SK-N-SH (cell line): ENCODE measurements around the gene RNF166.

Experiments
- CTCF ChIP-seq: fragments of 200-600 bp; sonication (generic); IDR thresholded peaks from 2 replicates; pipeline ENCODE4 v1.6.1; 2017; ENCODE audit warnings: antibody characterized with exemption, mild to moderate bottlenecking, moderate library complexity
- EP300 ChIP-seq, 2 experiments: IDR thresholded peaks; 2 replicates each; pipeline versions ENCODE4 v1.4.0 to v1.6.1; 2012; ENCODE audit warnings: borderline replicate concordance in 1 of 2, low read depth in 1 of 2, low read length in 1 of 2
- EZH2phosphoT487 ChIP-seq: fragments of 200-600 bp; sonication (generic); IDR thresholded peaks from 2 replicates; pipeline ENCODE4 v1.6.1; 2017; ENCODE audit warnings: low read depth, mixed run types, mild to moderate bottlenecking, antibody characterized with exemption, moderate library complexity, borderline replicate concordance
- GABPA ChIP-seq: IDR thresholded peaks from 2 replicates; pipeline ENCODE4 v1.4.0; 2012; ENCODE audit warnings: low read depth, mild to moderate bottlenecking
- NFIC ChIP-seq: IDR thresholded peaks from 2 replicates; pipeline ENCODE4 v1.4.0; 2012; ENCODE audit warnings: borderline replicate concordance
- POLR2AphosphoS5 ChIP-seq: IDR thresholded peaks from 2 replicates; pipeline ENCODE4 v1.6.1; 2012; ENCODE audit warnings: low read depth, low read length
- RAD21 ChIP-seq: IDR thresholded peaks from 2 replicates; pipeline ENCODE4 v1.6.1; 2012; ENCODE audit warnings: mild to moderate bottlenecking, low read length
- SIN3A ChIP-seq: IDR thresholded peaks from 2 replicates; pipeline ENCODE4 v1.6.1; 2012; ENCODE audit warnings: low read depth, mild to moderate bottlenecking, low read length, moderate library complexity, borderline replicate concordance
- TAF1 ChIP-seq: IDR thresholded peaks from 2 replicates; pipeline ENCODE4 v1.6.1; 2012; ENCODE audit warnings: low read depth, mild to moderate bottlenecking, low read length, moderate library complexity, borderline replicate concordance
- TCF12 ChIP-seq: IDR thresholded peaks from 2 replicates; pipeline ENCODE4 v1.4.0; 2012
- USF1 ChIP-seq: IDR thresholded peaks from 2 replicates; pipeline ENCODE4 v1.4.0; 2012; ENCODE audit warnings: low read depth, borderline replicate concordance
- ZBTB33 ChIP-seq: IDR thresholded peaks from 2 replicates; pipeline ENCODE4 v1.4.0; 2012; ENCODE audit warnings: low read depth, borderline replicate concordance
- TF ChIP-seq, protein P1 (sequence below): IDR thresholded peaks from 2 replicates; pipeline ENCODE4 v1.6.1; 2012; ENCODE audit warnings: mild to moderate bottlenecking, low read depth, low read length, moderate library complexity

- TF ChIP-seq CTCF (no peak), NFIC (no peak), TAF1 (no peak), RAD21 (no peak), ZBTB33 (no peak), USF1 (no peak), SIN3A (no peak), TCF12 (no peak), GABPA (no peak), EZH2phosphoT487 (no peak), POLR2AphosphoS5 (no peak), EP300 (IDR thresholded peaks at IDR 0.05; ENCODE audit: borderline replicate concordance in 1 of 2, low read depth in 1 of 2, low read length in 1 of 2) (no peak)
- TF ChIP-seq, protein P1, sequence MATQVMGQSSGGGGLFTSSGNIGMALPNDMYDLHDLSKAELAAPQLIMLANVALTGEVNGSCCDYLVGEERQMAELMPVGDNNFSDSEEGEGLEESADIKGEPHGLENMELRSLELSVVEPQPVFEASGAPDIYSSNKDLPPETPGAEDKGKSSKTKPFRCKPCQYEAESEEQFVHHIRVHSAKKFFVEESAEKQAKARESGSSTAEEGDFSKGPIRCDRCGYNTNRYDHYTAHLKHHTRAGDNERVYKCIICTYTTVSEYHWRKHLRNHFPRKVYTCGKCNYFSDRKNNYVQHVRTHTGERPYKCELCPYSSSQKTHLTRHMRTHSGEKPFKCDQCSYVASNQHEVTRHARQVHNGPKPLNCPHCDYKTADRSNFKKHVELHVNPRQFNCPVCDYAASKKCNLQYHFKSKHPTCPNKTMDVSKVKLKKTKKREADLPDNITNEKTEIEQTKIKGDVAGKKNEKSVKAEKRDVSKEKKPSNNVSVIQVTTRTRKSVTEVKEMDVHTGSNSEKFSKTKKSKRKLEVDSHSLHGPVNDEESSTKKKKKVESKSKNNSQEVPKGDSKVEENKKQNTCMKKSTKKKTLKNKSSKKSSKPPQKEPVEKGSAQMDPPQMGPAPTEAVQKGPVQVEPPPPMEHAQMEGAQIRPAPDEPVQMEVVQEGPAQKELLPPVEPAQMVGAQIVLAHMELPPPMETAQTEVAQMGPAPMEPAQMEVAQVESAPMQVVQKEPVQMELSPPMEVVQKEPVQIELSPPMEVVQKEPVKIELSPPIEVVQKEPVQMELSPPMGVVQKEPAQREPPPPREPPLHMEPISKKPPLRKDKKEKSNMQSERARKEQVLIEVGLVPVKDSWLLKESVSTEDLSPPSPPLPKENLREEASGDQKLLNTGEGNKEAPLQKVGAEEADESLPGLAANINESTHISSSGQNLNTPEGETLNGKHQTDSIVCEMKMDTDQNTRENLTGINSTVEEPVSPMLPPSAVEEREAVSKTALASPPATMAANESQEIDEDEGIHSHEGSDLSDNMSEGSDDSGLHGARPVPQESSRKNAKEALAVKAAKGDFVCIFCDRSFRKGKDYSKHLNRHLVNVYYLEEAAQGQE, result no peak
Observed at GRCh38 chr16:88752386-88753002, 46.3 kb upstream of the RNF166 start.
